Activated naive CD4-positive, alpha-beta T cell treated with anti-CD3 and anti-CD28 coated beads, Interleukin-2, amount 50 U/mL, for 72 hours (primary cell): Measurements from ENCODE around the gene HELZ. TPM values are rescaled to one million over a fixed set of nuclear protein-coding genes. Genes with fewer than 3 reads are reported as not detected.
"Not testable (repeated sequence)": the region's sequence is repeated elsewhere in the genome, so short reads cannot be mapped to it uniquely, and the experiment has no call there.

Experiments
- ATAC-seq, 2 donors: fragments of 150-1000 bp; cut with Tn5 transposase; 2 replicates each; pipeline ENCODE4 v1.10.0; 2021; ENCODE audit warnings: mild to moderate bottlenecking in 2 of 2, moderate library complexity in 2 of 2
- DNase-seq, 2 donors: peaks; one replicate each; pipeline ENCODE4 v3.0.0; 2021 to 2022; ENCODE audit warnings: low spot score in 2 of 2
- H3K27ac Mint-ChIP-seq, 2 donors: one replicate each; pipeline ENCODE4 v1.8.0; 2022; ENCODE audit warnings: mild to moderate bottlenecking in 2 of 2, mixed read lengths in 2 of 2
- H3K36me3 Mint-ChIP-seq, 2 donors: one replicate each; pipeline ENCODE4 v1.8.0; 2022; ENCODE audit warnings: mixed read lengths in 2 of 2
- H3K9me3 Mint-ChIP-seq, 2 donors: one replicate each; pipeline ENCODE4 v1.8.0; 2022; ENCODE audit warnings: mixed read lengths in 2 of 2
- total RNA-seq, 2 donors: library from RNA; stranded (reverse); gene quantifications; one replicate each; pipeline ENCODE4 v1.2.3, GENCODE V29; 2022

HELZ gene
- total RNA-seq, result 10 to 100 TPM; 42.9 to 88.8 TPM

DNA sequence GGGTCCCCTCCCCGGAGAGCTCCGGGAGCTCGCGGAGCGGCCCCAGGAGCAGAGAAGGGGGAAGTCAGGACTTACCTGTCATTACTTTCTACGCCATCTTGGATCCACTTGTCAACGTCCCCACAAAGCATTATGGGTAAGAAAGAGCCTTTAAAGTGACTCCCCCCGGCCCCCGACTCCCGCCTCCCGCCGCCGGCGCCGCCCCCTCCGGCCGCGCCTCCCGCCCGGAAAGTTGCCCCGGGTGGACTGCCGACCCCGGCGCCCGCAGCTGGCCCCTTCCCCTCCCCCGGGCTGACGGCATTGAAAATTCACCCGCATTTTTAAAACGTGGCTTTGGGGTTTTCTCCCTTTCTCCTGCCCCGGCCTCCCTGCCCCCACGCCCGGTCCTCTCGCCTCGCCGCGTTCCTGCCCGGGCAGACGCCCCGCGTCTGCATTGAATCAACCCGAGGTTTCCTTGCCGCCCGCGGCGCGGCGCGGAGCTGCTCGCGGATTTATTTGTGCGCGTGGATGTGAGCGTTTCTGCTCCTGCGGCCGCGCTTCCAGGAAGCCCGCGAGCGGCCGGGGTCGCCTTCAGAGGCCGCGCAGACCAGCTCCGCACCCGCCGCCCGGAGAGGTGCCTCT lies at the start of gene HELZ:
Gene HELZ (minus strand): TSS at position 124 of the 621 bp plus-strand sequence. CDS start 26,392 bp downstream, outside the sequence.
- DNase-seq (peak; percentile 66 to 70), ATAC-seq (peak; percentile 69 to 85)
- peaks cover 12 to 26% of the 10 kb centered on the region in 2 donors for H3K36me3 Mint-ChIP-seq
- peak within 1 kb of the TSS; percentile 87 to 94 for H3K27ac Mint-ChIP-seq
- H3K9me3 Mint-ChIP-seq, result no peaks in the 10 kb centered on the region

DNA sequence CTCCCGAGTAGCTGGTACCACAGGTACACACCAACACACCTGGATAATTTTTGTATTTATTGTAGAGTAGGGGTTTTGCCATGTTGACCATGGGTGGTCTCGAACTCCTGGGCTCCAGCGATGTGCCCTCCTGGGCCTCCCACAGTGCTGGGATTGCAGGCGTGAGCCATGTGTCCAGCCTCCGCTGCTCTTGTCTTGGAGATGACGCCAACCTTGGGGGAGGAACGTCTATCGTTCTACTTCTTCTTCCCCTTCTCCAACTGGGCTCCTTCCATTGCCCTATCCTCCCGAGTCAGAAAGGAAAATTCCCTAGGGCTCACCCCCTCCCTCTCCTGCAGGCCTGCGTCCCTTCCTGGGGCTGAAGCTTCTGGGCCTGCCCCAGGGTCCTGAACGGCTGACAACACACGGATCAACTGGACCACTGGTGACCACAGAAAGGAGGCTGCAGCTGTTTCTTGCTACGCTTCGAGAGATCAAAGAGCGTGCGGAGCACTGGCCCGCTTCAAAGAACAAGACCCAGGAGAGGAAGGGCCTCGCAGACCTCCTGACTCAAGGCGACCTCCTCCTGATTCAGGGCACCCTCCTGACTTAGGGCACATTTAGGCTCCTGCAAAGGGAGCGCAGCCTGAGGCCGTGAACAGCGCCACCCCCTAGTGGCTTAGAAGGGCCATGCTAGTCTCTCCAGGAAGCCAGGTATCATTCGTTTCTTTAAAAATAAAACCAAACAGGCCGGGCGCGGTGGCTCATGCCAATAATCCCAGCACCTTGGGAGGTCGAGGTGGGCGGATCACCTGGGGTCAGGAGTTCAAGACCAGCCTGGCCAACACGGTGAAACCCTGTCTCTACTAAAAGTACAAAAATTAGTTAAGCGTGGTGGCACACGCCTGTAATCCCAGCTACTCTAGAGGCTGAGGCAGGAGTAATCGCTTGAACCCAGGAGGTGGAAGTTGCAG lies 48.5 kb upstream of the HELZ start:
- Mint-ChIP-seq H3K27ac (no peak overlapping the region), H3K36me3 (no peaks in the 10 kb centered on the region), H3K9me3 (peaks cover 0 to 4% of the 10 kb centered on the region in 2 donors)
- peak; percentile 95 to 98 for ATAC-seq
- peak; percentile 58 to 69 for DNase-seq

DNA sequence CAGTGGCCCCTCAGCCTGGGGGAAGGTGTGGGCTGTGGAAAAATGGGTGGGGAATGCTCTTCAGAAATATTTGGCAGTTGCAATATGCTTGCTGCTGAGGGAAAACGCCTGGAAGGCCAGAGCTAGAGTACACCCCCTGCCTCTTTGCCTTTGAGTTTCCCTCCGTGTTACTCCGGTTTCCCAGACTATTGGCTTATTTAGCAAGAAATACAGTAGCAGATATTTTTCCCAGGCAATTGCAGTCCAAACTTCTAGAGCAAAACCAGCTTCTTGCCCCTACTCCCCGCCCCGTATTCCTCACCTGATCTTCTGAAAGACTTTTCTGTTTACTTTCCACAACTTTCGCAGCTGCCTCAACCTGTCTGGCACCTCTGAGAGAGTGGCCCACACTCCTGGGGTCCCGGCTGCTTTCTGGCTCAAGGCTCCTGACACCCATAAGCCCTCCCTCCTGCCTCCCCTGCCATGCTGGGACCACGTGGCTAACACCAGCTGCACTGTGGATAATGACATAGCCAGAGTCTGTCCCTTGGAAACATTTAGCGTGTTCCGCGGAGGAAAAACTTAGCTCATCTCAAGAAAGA lies 45.8 kb upstream of the HELZ start:
- DNase-seq (no peak), ATAC-seq (no peak)
- Mint-ChIP-seq H3K27ac (no peak overlapping the region), H3K9me3 (peaks cover 0 to 4% of the 10 kb centered on the region in 2 donors), H3K36me3 (no peaks in the 10 kb centered on the region)

DNA sequence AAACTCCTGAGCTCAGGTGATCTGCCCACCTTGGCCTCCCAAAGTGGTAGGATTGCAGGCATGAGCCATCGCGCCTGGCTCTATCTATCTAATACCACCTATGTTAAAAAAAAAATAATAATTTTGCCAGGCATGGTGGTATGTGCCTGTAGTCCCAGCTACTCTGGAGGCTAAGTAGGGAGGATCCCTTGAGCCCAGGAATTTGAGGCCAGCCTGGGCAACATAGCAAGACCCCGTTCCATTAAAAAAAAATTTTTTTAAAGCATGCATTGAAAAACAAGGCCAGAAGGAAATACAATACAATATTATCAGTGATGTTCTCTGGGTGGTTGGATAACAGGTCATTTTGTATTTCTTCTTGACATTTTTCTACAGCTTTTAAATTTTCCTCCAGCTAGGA lies 45.2 kb upstream of the HELZ start:
- DNase-seq (no peak), ATAC-seq (no peak)
- H3K9me3 Mint-ChIP-seq, result no peaks in the 10 kb centered on the region
- no peaks in the 10 kb centered on the region for H3K36me3 Mint-ChIP-seq
- no peak overlapping the region for H3K27ac Mint-ChIP-seq

GRCh38 chr17:67289181-67289876 lies 44.3 kb upstream of the HELZ start:
- no peak for DNase-seq
- Mint-ChIP-seq H3K9me3 (no peaks in the 10 kb centered on the region), H3K27ac (no peak overlapping the region), H3K36me3 (no peaks in the 10 kb centered on the region)
- no peak for ATAC-seq

DNA sequence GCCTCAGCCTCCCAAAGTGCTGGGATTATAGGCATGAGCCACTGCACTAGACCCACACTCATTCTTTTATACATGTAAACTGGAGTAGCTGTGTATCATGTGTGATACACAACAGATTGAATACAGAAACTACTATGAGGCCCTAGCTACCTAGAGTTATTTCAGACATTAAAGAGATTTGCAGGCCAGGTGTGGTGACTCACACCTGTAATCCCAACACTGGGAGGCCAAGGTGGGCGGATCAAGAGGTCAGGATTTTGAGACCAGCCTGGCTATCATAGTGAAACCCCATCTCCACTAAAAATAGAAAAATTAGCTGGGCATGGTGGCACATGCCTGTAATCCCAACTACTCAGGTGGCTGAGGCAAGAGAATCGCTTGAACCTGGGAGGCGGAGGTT lies 41.8 kb upstream of the HELZ start:
- ATAC-seq, H3K36me3 Mint-ChIP-seq, H3K9me3 Mint-ChIP-seq, DNase-seq, H3K27ac Mint-ChIP-seq: not testable (repeated sequence)

GRCh38 chr17:67285360-67285759 lies 40.4 kb upstream of the HELZ start:
- no peaks in the 10 kb centered on the region for H3K36me3 Mint-ChIP-seq
- no peak for ATAC-seq
- no peaks in the 10 kb centered on the region for H3K9me3 Mint-ChIP-seq
- DNase-seq, result no peak
- peak overlapping the region in 1 of 2 donors; percentile 72 for H3K27ac Mint-ChIP-seq

DNA sequence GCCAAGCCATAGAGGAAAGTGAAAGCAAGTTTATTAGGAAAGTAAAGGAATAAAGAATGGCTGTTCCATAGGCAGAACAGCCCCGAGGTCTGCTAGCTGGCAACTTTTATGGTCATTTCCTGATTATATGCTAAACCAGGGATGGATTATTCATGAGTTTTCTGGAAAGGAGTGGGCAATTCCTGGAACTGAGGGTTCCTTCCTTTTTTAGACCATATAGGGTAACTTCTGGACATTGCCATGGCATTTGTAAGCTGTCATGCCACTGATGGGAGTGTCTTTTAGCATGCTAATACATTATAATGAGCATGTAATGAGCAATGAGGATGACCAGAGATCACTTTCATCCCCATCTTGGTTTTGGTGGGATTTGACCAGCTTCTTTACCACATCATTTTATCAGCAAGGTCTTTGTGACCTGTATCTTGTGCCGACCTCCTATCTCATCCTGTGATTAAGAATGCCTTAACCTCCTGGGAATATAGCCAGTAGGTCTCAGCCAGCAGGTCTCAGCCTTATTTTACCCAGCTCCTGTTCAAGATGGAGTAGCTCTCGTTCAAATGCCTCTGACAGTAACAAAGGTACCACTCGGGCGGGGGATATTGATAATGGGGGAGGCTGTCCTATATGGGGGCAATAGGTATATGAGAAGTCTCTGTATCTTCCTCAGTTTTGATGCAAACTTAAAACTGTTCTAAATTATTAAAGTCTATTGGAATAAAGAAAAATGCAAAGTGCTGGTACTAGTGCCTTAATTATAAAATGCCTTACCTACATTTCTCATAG lies 38.9 kb upstream of the HELZ start:
- H3K36me3 Mint-ChIP-seq, result no peaks in the 10 kb centered on the region
- DNase-seq (no peak), ATAC-seq (no peak)
- no peaks in the 10 kb centered on the region for H3K9me3 Mint-ChIP-seq
- no peak overlapping the region for H3K27ac Mint-ChIP-seq

DNA sequence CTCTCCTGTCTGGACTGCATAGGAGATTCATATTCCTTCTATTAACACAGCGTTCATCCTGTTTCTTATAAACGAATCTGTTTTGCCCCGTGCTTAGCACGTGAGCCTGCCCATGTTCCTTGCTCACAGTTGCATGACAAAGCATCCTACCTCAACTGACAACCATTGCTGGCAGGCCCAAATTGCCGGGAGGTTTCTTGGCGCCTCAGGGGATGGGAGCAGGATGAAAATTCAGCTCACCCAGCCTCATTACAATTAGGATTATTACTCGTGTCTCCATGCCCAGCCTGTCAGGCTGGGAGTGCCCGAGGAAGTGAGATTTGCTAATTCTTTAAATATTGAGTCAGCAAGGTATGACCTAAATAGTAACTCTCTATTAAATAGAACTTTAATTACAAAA lies 36.7 kb upstream of the HELZ start:
- Mint-ChIP-seq H3K36me3 (no peaks in the 10 kb centered on the region), H3K9me3 (no peaks in the 10 kb centered on the region), H3K27ac (no peak overlapping the region)
- DNase-seq (no peak), ATAC-seq (no peak)

DNA sequence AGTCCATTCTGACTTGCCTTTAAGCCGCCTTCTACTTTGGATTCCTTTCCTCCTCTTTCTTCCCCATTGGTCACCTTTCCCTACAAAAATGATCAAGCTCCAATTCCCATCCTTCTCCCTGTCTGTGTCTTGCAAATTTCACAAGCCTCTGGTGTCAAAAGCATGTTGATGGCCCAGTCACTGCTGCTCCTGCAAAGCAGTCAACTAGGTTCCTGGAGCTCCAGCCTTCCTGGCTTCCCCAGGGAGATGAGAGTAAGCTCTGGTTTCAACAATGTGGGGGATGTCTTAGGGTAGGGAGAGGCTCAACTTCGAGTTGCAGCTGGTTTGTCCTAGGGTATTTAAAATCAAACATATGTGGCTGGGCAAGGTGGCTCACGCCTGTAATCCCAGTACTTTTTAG lies 36.1 kb upstream of the HELZ start:
- ATAC-seq (no peak), DNase-seq (no peak)
- Mint-ChIP-seq H3K36me3 (no peaks in the 10 kb centered on the region), H3K27ac (no peak overlapping the region), H3K9me3 (no peaks in the 10 kb centered on the region)

- H3K36me3 Mint-ChIP-seq, result no peaks in the 10 kb centered on the region
- DNase-seq (no peak), ATAC-seq (no peak)
- no peaks in the 10 kb centered on the region for H3K9me3 Mint-ChIP-seq
- no peak overlapping the region for H3K27ac Mint-ChIP-seq
Observed at GRCh38 chr17:67280279-67280678, 35.3 kb upstream of the HELZ start.

DNA sequence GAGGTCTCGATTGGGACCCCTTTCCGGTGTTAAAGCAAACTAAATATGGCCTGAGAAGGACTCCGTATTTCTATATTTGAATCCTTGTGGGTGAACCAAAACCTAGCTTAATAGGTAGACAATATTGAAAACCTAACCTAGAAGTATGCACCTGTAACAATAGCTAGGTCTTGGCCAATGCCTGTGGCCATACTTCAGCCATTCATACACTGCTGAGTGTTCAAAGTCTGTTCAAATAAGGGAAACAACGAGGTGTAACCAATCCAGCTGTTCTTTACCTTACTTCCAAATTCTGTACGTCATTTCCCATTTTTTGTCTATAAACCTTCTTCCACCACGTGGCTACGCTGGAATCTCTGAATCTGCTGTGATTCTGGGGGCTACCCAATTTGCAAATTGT lies 34.1 kb upstream of the HELZ start:
- ATAC-seq, result no peak

DNA sequence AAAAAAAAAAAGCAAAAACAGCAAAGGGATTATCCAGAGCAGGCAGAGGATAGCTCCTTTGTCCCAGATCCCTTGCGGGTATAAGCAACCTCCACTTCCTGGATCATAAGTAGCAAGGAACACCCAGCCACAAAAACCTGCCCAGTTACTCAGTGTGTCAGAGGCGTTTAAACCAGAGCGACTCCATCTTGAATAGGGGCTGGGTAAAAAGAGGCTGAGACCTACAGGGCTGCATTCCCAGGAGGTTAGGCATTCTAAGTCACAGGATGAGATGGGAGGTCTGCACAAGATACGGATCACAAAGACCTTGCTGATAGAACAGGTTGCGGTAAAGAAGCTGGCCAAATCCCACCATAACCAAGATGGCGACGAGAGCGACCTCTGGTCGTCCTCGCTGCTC lies 33.4 kb upstream of the HELZ start:
- no peaks in the 10 kb centered on the region for H3K9me3 Mint-ChIP-seq
- no peak overlapping the region for H3K27ac Mint-ChIP-seq
- no peak for ATAC-seq
- H3K36me3 Mint-ChIP-seq, result no peaks in the 10 kb centered on the region
- no peak for DNase-seq

More for the DNA sequence above, 34.1 kb upstream of the HELZ start:
- no peak overlapping the region for H3K27ac Mint-ChIP-seq
- no peak for DNase-seq
- no peaks in the 10 kb centered on the region for H3K9me3 Mint-ChIP-seq
- no peaks in the 10 kb centered on the region for H3K36me3 Mint-ChIP-seq

DNA sequence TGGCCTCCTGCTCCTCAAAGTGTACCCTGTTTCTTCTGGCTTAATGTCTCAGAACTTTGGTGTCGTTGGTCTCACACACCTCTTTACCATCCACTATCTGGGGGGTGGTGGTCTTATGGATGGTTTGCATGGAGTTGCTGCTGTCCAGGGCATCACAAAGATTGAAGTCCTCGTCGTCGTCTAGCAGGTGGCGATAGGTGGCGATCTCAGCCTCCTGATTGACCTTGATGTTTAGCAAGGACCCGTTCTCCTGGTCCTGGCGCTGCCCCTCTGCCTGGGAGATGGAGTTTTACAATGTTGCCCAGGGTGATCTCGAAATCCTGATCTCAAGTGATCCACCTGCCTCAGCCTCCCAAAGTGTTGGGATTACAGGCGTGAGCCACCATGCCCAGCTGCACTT lies 31.1 kb upstream of the HELZ start:
- ATAC-seq (no peak), DNase-seq (no peak)
- no peaks in the 10 kb centered on the region for H3K36me3 Mint-ChIP-seq
- no peak overlapping the region for H3K27ac Mint-ChIP-seq
- no peaks in the 10 kb centered on the region for H3K9me3 Mint-ChIP-seq

GRCh38 chr17:67274466-67274865 lies 29.5 kb upstream of the HELZ start:
- DNase-seq, result no peak
- ATAC-seq, result no peak
- H3K9me3 Mint-ChIP-seq, result no peaks in the 10 kb centered on the region

DNA sequence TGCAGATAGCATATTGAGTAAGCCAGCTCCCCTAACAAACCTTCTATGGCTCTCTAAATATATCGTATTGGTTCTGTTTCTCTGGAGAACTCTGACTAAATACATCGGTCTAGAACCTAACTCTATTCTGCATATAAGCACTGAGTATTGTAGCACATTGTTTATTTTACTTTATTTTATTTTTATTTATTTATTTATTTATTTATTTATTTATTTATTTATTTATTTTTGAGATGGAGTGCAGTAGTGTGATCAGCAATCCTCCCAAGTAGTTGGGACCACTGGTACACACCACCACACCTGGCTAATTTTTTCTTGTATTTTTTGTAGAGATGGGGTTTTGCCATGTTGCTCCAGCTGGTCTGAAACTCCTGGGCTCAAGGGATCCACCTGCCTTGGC lies 28.9 kb upstream of the HELZ start:
- DNase-seq (no peak), ATAC-seq (no peak)
- Mint-ChIP-seq H3K9me3 (no peaks in the 10 kb centered on the region), H3K36me3 (no peaks in the 10 kb centered on the region), H3K27ac (no peak overlapping the region)

More at GRCh38 chr17:67274466-67274865, 29.5 kb upstream of the HELZ start:
- Mint-ChIP-seq H3K36me3 (no peaks in the 10 kb centered on the region), H3K27ac (no peak overlapping the region)
